OCI-LY3 (cell line): ENCODE measurements around the gene TMCC3.

Experiments used
- CTCF ChIP-seq: fragments of 200-600, 300-600 bp; sonication (generic); IDR thresholded peaks from 2 replicates; pipeline ENCODE4 v1.5.1; 2014; ENCODE audit warnings: antibody characterized with exemption, low read length, low read depth
- EZH2phosphoT487 ChIP-seq: fragments of 200-600 bp; shearing (Covaris generic); IDR thresholded peaks from 2 replicates; pipeline ENCODE4 v1.6.1; 2018; ENCODE audit warnings: antibody characterized with exemption, mixed run types, low read depth

- TF ChIP-seq CTCF (no peak), EZH2phosphoT487 (no peak)
Observed at GRCh38 chr12:94590428-94590827, 59.9 kb downstream of the TMCC3 start.
